GM18909 (cell line): ENCODE data around the gene CAMSAP1.

ENCODE experiments used
- ATAC-seq: cut with Tn5 transposase; IDR thresholded peaks from one replicate; pipeline ENCODE4 v1.9.1; 2021; ENCODE audit warnings: mild to moderate bottlenecking; ENCODE audit not compliant: unreplicated experiment, poor library complexity

The CAMSAP1 gene

GRCh38 chr9:135769489-135770202 lies 137.7 kb downstream of the CAMSAP1 start:
- ATAC-seq: no peak

DNA sequence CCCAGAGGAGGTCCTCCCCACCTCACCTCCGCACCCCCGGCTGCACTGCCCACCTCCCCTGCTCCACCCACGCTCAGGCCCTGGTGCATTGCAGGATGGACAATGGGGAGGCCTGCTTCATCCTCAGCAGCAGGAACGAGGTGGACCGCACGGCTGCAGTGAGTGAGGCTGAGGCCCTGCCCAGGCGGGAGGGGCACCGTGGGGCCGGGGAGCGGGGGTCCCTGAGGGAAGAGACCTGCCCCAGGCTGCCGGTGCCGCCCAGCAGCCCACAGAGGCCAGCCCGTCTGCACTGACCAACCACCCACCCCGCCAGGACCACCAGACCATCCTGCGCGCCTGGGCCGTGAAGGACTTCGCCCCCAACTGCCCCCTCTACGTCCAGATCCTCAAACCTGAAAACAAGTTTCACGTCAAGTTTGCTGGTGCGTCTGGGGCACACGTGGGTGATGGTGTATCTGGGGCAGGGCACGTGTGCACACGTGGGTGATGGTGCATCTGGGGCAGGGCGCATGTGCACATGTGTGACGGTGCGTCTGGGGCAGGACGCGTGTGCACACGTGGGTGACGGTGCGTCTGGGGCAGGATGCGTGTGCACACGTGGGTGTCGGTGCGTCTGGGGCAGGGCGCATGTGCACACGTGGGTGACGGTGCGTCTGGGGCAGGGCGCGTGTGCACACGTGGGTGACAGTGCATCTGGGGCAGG lies 138.7 kb downstream of the CAMSAP1 start:
- no peak for ATAC-seq

DNA sequence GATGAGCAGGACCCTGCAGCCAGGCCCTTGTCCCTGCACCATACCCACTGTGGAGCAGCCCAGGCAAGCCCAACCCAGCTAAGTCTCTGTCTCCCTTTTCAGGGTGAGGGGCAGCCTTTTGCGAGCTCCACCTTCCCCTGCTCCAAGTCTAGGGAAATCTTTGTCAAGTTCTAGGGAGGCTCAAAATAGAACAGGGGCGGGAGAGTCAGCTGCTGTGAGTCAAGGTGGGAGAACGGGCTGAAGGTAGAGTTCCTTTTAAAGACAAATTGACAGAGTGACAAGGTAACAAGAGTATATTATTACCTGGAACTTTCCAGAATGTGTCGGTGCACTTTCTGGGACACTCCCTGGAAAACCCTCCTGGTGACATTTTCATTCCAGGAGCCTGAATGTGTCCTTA lies 140.6 kb downstream of the CAMSAP1 start:
- ATAC-seq: no peak

DNA sequence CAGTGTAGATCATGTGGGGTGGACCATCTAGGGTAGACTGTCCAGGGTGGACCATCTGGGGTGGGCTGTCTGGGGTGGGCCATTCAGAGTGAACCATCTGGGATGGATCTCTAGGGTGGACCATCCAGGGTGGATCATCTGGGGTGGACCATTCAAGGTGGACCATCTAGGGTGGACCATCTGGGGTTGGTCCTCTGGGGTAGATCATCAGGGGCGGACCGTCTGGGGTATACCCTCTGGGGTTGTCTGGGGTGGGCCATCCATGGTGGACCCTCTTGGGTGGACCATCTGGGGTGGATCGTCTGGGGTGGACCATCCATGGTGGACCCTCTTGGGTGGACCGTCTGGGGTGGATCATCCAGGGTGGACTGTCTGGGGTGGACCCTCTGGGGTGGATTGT lies 141.1 kb downstream of the CAMSAP1 start:
- ATAC-seq: no peak

GRCh38 chr9:135765416-135765815 lies 141.9 kb downstream of the CAMSAP1 start:
- ATAC-seq: no peak

GRCh38 chr9:135764731-135765130 lies 142.6 kb downstream of the CAMSAP1 start:
- ATAC-seq: no peak

- no peak for ATAC-seq
Observed at GRCh38 chr9:135763716-135764446, 143.5 kb downstream of the CAMSAP1 start.

GRCh38 chr9:135762921-135763320 lies 144.4 kb downstream of the CAMSAP1 start:
- ATAC-seq: no peak

DNA sequence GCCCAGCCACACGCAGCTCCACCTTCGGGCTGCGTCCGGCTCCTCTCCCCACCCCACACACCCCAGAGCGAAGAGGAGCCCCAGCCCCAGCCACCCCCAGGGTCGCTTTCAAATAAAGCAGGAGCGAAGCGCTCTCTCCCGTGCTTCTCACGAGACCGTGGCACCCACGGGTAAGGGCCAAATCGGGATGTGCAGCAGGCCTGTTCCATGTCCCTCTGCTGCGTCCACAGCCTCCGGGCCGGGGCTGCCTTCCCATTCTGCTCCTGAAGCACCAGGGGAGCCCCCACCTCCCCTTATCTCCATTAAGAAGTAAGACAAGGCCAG lies 145.5 kb downstream of the CAMSAP1 start:
- no peak for ATAC-seq

- ATAC-seq: no peak
Observed at GRCh38 chr9:135761150-135761844, 146.0 kb downstream of the CAMSAP1 start.

DNA sequence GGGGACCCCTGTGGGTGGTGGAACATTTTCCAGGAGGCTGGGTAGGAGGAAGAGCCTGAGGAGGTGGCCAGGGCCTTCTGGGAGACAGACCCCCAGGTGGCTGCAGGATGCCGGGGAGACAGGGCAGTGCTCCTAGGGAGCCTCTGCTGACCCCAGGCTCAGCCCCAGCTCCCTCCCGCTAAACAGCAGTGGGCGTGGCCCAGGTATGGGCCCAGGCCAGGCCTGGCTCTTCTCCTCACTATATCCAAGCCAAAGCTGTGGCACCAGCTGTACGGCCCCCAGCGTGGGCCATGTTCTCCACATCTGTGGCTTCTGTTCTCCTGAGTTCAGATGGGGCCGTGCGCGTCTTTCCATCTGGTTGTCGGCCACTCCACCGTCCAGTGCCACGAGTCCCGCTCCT lies 146.9 kb downstream of the CAMSAP1 start:
- no peak for ATAC-seq

DNA sequence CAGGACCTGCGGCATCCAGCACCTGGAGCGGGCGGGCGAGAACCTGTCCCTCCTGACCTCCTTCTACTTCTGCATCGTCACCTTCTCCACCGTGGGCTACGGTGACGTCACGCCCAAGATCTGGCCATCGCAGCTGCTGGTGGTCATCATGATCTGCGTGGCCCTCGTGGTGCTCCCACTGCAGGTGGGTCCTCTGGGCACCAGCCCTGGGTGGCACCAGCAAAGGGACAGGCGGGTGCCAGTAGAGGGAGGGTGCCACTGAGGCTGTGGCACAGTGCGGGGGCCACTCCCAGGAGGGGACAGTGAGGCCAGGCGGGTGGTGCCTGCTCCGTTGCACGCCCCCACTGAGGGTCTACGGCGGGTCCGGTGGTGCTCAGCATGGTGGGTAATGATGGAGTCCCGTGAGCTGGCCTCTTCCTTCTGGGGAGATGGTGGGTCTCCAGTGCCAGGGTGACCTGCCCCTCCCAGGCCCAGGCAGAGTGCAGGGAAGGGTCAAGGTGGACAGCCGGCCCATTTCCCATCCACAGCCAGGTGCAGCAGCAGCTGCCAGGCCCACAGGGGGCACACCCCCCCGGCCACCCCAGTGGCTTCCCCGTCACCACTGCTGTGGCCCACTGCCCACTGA lies 147.6 kb downstream of the CAMSAP1 start:
- no peak for ATAC-seq

DNA sequence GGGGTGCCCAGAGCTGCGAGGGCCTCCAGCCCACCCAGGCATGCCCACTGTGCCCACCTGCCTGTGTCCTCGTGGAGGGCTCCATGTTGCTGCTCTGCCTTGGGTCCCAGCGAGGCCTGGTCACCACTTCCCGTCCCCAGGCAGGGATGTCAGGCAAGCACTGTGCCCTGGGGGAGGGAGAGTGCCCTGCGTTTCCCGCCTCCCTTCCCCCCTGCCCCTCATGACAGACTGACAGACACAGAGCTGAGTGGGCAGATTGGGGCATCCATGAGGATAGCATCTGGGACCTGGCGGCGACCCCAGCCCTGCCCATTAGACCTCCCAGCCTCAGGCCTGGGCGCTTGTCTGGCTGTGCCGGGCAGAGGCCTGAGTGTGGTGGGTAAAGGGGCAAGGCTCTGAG lies 148.5 kb downstream of the CAMSAP1 start:
- ATAC-seq: no peak
